Breast epithelium (tissue), 4 donors: ENCODE measurements around the gene GPR37. TPM values are rescaled to one million over a fixed set of nuclear protein-coding genes. Genes with fewer than 3 reads are reported as not detected.

Experiments used
- DNase-seq, 2 donors: peaks; one replicate each; pipeline ENCODE4 v3.0.0-alpha.2; 2019; ENCODE audit warnings: low spot score in 2 of 2
- H3K27ac ChIP-seq, 2 donors: fragments of 200-600 bp; sonication (generic) in 1 of 2; one replicate each; pipeline ENCODE4 v1.5.1; 2016 to 2019; ENCODE audit warnings: mild to moderate bottlenecking in 1 of 2
- H3K27me3 ChIP-seq, 2 donors: fragments of 200-600 bp; sonication (generic) in 1 of 2; one replicate each; pipeline versions ENCODE4 v1.5.1 to v1.6.0; 2017 to 2019; ENCODE audit warnings: control low read depth in 1 of 2, mild to moderate bottlenecking in 1 of 2
- H3K36me3 ChIP-seq: fragments of 200-600 bp; one replicate; pipeline ENCODE4 v1.5.1; 2019
- H3K4me1 ChIP-seq, 2 donors: fragments of 200-600 bp; sonication (generic); one replicate each; pipeline ENCODE4 v1.5.1; 2016 to 2019; ENCODE audit warnings: control low read depth in 1 of 2
- H3K4me3 ChIP-seq, 3 donors: fragments of 200-600 bp; sonication (generic); 1 replicate in 2 of 3; 2 replicates in 1 of 3; pipeline ENCODE4 v1.5.1; 2016 to 2019; ENCODE audit warnings: mild to moderate bottlenecking in 3 of 3, moderate library complexity in 2 of 3
- H3K9me3 ChIP-seq, 2 donors: fragments of 200-600 bp; sonication (generic) in 1 of 2; one replicate each; pipeline ENCODE4 v1.5.1; 2016 to 2019; ENCODE audit warnings: control low read depth in 1 of 2
- POLR2A ChIP-seq: fragments of 450-650 bp; IDR thresholded peaks from one replicate; pipeline ENCODE4 v1.6.1; 2016; ENCODE audit warnings: antibody characterized with exemption, mild to moderate bottlenecking, moderate library complexity
- POLR2AphosphoS5 ChIP-seq, 3 donors: sonication (generic); formaldehyde crosslinking; IDR thresholded peaks; one replicate each; pipeline ENCODE4 v1.6.1; 2017; ENCODE audit warnings: antibody characterized with exemption in 3 of 3
- intact Hi-C: fragments of 100-400 bp; cut with DNase I; formaldehyde crosslinking; loops from one replicate; pipeline ENCODE4 v1.15.1; 2023; ENCODE audit warnings: low total_unique reads
- total RNA-seq, 3 donors: library from RNA; depleted of rRNA; stranded (reverse); fragments of >200 nt; gene quantifications; one replicate each; pipeline ENCODE4 v1.1.0, GENCODE V29; 2016
- TF ChIP-seq, protein P1 (sequence below), 3 donors: fragments of 450-650 bp; IDR thresholded peaks; one replicate each; pipeline ENCODE4 v1.5.1; 2016 to 2017; ENCODE audit warnings: antibody characterized with exemption in 3 of 3, mild to moderate bottlenecking in 3 of 3, moderate library complexity in 3 of 3

Gene GPR37
- total RNA-seq, 3 donors from 2014 or later, result 0.32 to 3.2 (median 0.98) TPM

DNA sequence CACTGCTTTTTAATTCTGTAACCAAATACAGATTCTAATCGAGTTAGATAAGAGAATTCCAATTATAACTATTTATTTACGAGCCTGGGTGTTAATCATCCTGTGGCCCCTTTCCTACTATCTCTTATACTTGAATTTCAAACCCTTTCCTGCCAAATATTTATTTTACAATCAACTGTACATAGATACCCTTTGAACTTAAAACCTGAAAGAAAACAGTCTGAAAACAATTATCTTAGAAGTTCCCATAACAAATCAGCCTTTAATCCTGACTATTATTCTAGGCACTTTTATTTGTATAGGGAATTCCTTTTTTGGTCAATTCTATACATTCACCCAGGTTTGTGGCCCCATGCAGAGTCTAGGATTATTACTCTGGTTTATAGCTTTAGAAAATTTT is 10.6 kb upstream of the GPR37 start:
- no peak overlapping the region for H3K4me3 ChIP-seq
- no peaks in the 10 kb centered on the region for H3K9me3 ChIP-seq
- TF ChIP-seq POLR2A (no peak), POLR2AphosphoS5 (IDR thresholded peaks at IDR 0.05) (no peak)
- TF ChIP-seq, protein P1, sequence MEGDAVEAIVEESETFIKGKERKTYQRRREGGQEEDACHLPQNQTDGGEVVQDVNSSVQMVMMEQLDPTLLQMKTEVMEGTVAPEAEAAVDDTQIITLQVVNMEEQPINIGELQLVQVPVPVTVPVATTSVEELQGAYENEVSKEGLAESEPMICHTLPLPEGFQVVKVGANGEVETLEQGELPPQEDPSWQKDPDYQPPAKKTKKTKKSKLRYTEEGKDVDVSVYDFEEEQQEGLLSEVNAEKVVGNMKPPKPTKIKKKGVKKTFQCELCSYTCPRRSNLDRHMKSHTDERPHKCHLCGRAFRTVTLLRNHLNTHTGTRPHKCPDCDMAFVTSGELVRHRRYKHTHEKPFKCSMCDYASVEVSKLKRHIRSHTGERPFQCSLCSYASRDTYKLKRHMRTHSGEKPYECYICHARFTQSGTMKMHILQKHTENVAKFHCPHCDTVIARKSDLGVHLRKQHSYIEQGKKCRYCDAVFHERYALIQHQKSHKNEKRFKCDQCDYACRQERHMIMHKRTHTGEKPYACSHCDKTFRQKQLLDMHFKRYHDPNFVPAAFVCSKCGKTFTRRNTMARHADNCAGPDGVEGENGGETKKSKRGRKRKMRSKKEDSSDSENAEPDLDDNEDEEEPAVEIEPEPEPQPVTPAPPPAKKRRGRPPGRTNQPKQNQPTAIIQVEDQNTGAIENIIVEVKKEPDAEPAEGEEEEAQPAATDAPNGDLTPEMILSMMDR (IDR thresholded peaks at IDR 0.05), result no peak
- no peak overlapping the region for H3K27ac ChIP-seq
- intact Hi-C loops, result no loop called here
- H3K27me3 ChIP-seq, result no peaks in the 10 kb centered on the region
- no peaks in the 10 kb centered on the region for H3K4me1 ChIP-seq
- no peaks in the 10 kb centered on the region for H3K36me3 ChIP-seq
- DNase-seq, result no peak

DNA sequence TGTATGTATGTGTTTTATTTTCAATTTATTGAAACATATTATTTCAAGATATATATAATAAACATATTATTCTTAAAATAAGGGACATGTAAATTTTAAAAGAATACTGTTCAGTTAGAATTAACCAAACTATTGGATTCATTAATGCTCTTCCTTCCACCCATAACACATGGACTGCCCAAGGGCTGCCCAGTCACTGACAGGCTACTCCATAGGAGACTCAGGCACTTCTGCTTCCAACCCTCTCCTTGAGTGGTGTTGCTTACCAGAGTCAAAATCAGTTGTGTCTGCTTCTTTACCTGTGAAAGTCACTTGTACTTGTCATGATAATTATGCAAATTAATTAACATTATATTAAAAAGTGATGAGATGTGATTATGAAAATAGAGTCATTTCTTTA is 9.8 kb upstream of the GPR37 start:
- Histone ChIP-seq H3K4me1 (no peaks in the 10 kb centered on the region), H3K4me3 (no peak overlapping the region), H3K27ac (no peak overlapping the region), H3K27me3 (no peaks in the 10 kb centered on the region), H3K9me3 (no peaks in the 10 kb centered on the region), H3K36me3 (no peaks in the 10 kb centered on the region)
- intact Hi-C loops, result no loop called here
- TF ChIP-seq POLR2A, result no peak
- TF ChIP-seq, protein P1 (IDR thresholded peaks at IDR 0.05), result no peak
- DNase-seq, result no peak

DNA sequence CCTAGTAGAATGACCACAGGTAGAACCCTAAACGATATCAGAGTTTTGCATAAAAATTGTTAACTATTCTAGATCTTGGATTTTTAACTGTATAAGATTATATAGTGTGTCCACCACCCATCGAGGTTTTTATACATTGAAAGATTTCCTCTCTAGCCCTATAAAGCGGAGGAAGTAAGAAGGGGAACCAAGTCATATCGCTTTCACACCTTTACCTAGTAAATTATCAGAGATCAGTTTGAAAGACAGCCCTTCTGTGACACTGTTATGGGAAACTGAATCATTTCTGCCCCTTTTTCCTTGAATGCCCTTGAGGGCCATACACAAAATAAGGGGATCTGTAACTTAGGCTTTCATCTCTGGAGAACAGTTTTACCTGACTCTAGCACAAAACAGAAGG is 8.3 kb upstream of the GPR37 start:
- DNase-seq, result no peak
- Histone ChIP-seq H3K36me3 (no peaks in the 10 kb centered on the region), H3K4me1 (no peaks in the 10 kb centered on the region), H3K27me3 (no peaks in the 10 kb centered on the region), H3K27ac (no peak overlapping the region), H3K9me3 (no peaks in the 10 kb centered on the region), H3K4me3 (no peak overlapping the region)
- TF ChIP-seq, protein P1 (IDR thresholded peaks at IDR 0.05), result no peak
- TF ChIP-seq POLR2AphosphoS5 (IDR thresholded peaks at IDR 0.05) (no peak), POLR2A (no peak)
- intact Hi-C loops, result no loop called here

DNA sequence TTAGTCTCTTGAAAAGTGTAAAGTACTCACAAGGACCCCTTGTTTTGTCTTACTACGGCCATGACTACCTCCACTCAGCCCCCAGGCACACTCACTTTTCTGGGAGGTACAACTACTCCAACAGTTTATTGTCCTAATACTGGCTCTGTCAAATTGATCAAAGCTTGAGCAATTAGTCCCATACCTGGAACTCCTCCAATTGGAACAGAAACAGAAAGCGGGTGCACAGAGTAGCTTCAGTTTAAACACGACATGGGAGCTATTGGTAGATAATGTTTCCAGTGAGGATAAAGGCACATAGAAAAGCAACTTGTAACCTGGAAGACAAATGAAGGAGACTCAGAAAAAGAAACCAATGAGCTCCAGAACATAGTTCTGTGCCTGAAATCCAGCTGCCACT is 7.7 kb upstream of the GPR37 start:
- Histone ChIP-seq H3K9me3 (no peaks in the 10 kb centered on the region), H3K4me3 (no peak overlapping the region), H3K36me3 (no peaks in the 10 kb centered on the region), H3K4me1 (no peaks in the 10 kb centered on the region), H3K27ac (no peak overlapping the region), H3K27me3 (no peaks in the 10 kb centered on the region)
- TF ChIP-seq POLR2AphosphoS5 (IDR thresholded peaks at IDR 0.05), result no peak
- TF ChIP-seq, protein P1 (IDR thresholded peaks at IDR 0.05), result no peak
- TF ChIP-seq POLR2A, result no peak
- DNase-seq, result no peak
- intact Hi-C loops, result no loop called here

DNA sequence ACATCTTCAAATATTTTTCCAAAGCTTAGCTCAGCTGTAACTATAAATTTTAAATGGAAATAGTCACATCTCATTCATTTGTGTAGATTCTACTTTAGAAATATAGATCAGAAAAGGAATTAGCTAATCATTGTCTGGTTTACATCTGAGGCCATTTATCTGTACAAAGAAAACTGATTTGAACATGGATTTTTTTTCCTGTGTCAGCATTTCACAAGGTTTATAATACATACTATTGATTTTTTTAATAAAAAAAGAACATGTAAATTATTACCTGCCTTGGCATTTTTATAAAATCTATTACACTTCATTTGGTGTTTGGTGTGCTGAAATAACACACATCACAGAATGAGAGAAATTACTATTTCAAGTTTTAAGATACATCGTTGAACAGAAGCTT is 3.5 kb upstream of the GPR37 start:
- H3K27ac ChIP-seq, result no peak overlapping the region
- peaks cover 0 to 5% of the 10 kb centered on the region in 2 donors for H3K27me3 ChIP-seq
- TF ChIP-seq, protein P1 (IDR thresholded peaks at IDR 0.05), result no peak
- TF ChIP-seq POLR2AphosphoS5 (IDR thresholded peaks at IDR 0.05) (no peak), POLR2A (no peak)
- H3K4me3 ChIP-seq, result no peak overlapping the region
- no peaks in the 10 kb centered on the region for H3K36me3 ChIP-seq
- intact Hi-C loops, result no loop called here
- no peaks in the 10 kb centered on the region for H3K9me3 ChIP-seq
- DNase-seq, result no peak
- H3K4me1 ChIP-seq, result no peaks in the 10 kb centered on the region
